WERI-Rb-1 (cell line): Measurements from ENCODE around the gene PSMD14.

ENCODE experiments used
- DNase-seq: peaks from one replicate; pipeline ENCODE4 v3.0.0-alpha.2; 2020
- H3K27ac ChIP-seq: fragments of 250-450 bp; sonication (Bioruptor Pico); 2 replicates; pipeline ENCODE4 v1.5.1; 2020; ENCODE audit warnings: mild to moderate bottlenecking, moderate library complexity
- H3K27me3 ChIP-seq: fragments of 250-450 bp; sonication (Bioruptor Pico); 2 replicates; pipeline ENCODE4 v1.5.1; 2021; ENCODE audit warnings: mild to moderate bottlenecking, low read depth, moderate library complexity; ENCODE audit not compliant: insufficient read depth, severe bottlenecking
- H3K36me3 ChIP-seq: fragments of 250-450 bp; sonication (Bioruptor Pico); 2 replicates; pipeline ENCODE4 v1.5.1; 2020; ENCODE audit warnings: mild to moderate bottlenecking, moderate library complexity
- H3K4me3 ChIP-seq: 2 replicates; pipeline ENCODE4 v1.5.1; 2011; ENCODE audit warnings: low read depth, mild to moderate bottlenecking, control low read depth, low read length
- H3K9me3 ChIP-seq: fragments of 250-450 bp; sonication (Bioruptor Pico); 2 replicates; pipeline ENCODE4 v1.5.1; 2021; ENCODE audit warnings: mild to moderate bottlenecking, moderate library complexity; ENCODE audit not compliant: severe bottlenecking
- CTCF ChIP-seq: IDR thresholded peaks from 2 replicates; pipeline ENCODE4 v1.5.1; 2011; ENCODE audit warnings: low read depth, mild to moderate bottlenecking, control low read depth, inconsistent platforms, low read length

Gene PSMD14

GRCh38 chr2:161415987-161416707, 107.9 kb downstream of the PSMD14 start, which contains the start of gene TBR1:
TSS of gene TBR1 (plus strand) at chr2:161416297. CDS start at chr2:161416411, 114 bp downstream.
- no peak for TF ChIP-seq CTCF
- H3K27ac ChIP-seq = peak within 1 kb of the TSS; percentile 91
- DNase-seq = peak; percentile 35
- H3K36me3 ChIP-seq = no peaks in the 10 kb centered on the region
- no peaks in the 10 kb centered on the region for H3K9me3 ChIP-seq
- H3K4me3 ChIP-seq = peak within 1 kb of the TSS; percentile 51
- no peaks in the 10 kb centered on the region for H3K27me3 ChIP-seq

- no peak for TF ChIP-seq CTCF
These were observed 108.6 kb downstream of the PSMD14 start for GRCh38 chr2:161416708-161417437.

GRCh38 chr2:161417438-161418274, 109.4 kb downstream of the PSMD14 start:
- Histone ChIP-seq H3K27ac (no peak overlapping the region), H3K27me3 (no peaks in the 10 kb centered on the region), H3K36me3 (no peaks in the 10 kb centered on the region), H3K4me3 (no peak overlapping the region), H3K9me3 (no peaks in the 10 kb centered on the region)
- DNase-seq = no peak
- TF ChIP-seq CTCF = no peak

More at GRCh38 chr2:161416708-161417437, 108.6 kb downstream of the PSMD14 start:
- Histone ChIP-seq H3K4me3 (no peak overlapping the region), H3K27me3 (no peaks in the 10 kb centered on the region), H3K9me3 (no peaks in the 10 kb centered on the region), H3K36me3 (no peaks in the 10 kb centered on the region), H3K27ac (no peak overlapping the region)
- no peak for DNase-seq

- H3K36me3 ChIP-seq = no peaks in the 10 kb centered on the region
- H3K9me3 ChIP-seq = no peaks in the 10 kb centered on the region
- no peaks in the 10 kb centered on the region for H3K27me3 ChIP-seq
- no peak overlapping the region for H3K27ac ChIP-seq
- no peak for DNase-seq
- no peak overlapping the region for H3K4me3 ChIP-seq
- TF ChIP-seq CTCF = no peak
These were observed 110.1 kb downstream of the PSMD14 start for GRCh38 chr2:161418275-161418714.

- H3K36me3 ChIP-seq = no peaks in the 10 kb centered on the region
- no peak for TF ChIP-seq CTCF
- no peaks in the 10 kb centered on the region for H3K27me3 ChIP-seq
- H3K4me3 ChIP-seq = no peak overlapping the region
- H3K9me3 ChIP-seq = no peaks in the 10 kb centered on the region
- H3K27ac ChIP-seq = no peak overlapping the region
- DNase-seq = no peak
These were observed 110.8 kb downstream of the PSMD14 start for GRCh38 chr2:161418715-161419637.
